ENCODE measurements around the gene GRHL3. TPM values are rescaled to one million over a fixed set of nuclear protein-coding genes. Genes with fewer than 3 reads are reported as not detected.

Gene GRHL3
- total RNA-seq, 1 donor from 2014 or later, result 9.9 TPM

DNA sequence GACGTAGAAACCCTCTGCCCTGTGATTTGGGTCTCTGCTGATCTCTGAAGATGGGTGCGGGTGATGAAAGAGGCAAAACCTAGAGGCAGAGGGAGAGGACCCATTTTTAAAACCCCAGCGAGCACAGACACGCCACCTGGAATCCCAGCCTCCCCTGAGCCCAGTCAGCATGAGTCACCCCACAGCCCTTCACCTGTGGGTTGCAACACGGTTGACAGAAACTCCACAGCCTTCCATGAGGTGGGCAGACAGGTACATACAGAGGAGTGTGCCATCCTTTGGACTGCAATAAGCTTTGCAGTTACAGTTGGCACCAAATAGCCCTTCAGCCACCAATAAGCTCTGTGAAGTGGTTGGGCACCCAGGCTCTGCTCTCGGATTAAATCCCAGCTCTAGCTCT, 2.1 kb upstream of the GRHL3 start:
- TF ChIP-seq, protein P1, sequence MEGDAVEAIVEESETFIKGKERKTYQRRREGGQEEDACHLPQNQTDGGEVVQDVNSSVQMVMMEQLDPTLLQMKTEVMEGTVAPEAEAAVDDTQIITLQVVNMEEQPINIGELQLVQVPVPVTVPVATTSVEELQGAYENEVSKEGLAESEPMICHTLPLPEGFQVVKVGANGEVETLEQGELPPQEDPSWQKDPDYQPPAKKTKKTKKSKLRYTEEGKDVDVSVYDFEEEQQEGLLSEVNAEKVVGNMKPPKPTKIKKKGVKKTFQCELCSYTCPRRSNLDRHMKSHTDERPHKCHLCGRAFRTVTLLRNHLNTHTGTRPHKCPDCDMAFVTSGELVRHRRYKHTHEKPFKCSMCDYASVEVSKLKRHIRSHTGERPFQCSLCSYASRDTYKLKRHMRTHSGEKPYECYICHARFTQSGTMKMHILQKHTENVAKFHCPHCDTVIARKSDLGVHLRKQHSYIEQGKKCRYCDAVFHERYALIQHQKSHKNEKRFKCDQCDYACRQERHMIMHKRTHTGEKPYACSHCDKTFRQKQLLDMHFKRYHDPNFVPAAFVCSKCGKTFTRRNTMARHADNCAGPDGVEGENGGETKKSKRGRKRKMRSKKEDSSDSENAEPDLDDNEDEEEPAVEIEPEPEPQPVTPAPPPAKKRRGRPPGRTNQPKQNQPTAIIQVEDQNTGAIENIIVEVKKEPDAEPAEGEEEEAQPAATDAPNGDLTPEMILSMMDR (conservative IDR thresholded peaks at IDR 0.05; ENCODE audit: low read depth, low read length), result no peak
- no peak for DNase-seq (ENCODE audit: low read depth)
- no peak overlapping the region for H3K4me3 ChIP-seq (ENCODE audit: low read depth, low read length)

DNA sequence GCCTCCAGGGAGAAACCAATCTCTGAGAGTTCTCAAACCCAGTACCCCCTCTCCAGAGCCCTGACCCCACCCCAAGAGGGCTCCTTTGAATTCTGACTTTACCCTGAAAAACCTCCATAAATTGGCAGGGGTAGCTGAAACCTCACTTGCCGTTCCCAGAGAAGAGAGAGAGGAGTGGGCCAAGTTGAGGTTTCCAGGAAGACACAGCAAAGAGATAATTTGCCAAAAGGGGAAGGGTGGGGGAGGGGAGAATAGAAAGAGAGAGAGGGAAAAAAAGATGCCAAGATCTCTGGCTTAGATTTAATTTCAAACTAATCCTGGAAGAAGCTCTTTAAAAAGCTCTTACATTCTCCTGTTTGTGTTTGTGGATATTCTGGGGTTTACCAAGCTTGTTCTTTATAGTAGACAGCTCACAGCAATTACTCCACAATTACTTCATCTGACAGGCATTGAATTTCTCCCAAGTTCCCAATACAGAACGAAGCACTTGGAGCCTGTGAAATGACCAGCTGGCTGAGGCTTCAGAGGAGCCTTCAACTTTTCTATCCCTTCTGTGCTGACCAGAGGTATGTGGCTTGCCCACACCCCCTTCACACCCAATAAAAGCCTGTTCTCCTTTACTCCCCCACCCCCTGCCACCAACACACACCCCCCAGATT, 1.1 kb upstream of the GRHL3 start:
- TF ChIP-seq, protein P1 (conservative IDR thresholded peaks at IDR 0.05; ENCODE audit: low read depth, low read length), result no peak
- no peak for DNase-seq (ENCODE audit: low read depth)
- no peak overlapping the region for H3K4me3 ChIP-seq (ENCODE audit: low read depth, low read length)

DNA sequence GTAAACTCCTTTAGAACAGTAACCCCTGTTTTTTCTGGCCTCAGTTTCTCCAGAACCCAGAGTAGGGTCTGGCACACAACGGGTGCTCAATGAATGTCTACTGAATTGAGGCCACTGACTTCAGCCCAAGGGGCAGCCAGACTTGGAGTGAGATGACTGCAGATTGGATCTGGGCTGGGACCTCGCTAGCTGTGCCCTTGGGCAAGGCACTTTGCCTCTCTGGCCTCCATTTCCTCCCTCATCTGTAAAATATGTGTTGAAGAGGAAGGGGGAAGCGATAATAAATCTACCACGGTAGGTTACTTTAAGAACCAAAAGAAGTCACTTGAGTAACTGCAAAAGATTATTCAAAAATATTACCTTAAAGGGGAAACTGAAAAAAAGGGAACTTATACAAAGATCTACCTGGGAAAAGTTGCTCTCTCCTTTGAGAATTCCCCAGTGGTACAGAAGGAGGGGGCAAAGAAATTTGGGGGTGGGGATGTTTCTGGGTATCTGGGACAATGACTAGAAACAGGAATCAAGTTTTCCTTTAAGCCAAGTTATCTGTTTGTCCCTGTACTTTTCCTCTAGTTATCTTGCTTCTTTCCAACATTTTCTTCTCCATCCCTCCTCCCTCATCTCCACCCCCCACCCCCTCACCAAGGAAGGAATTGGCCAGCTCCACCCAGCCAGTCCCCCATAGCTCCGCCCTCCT, 394 bp upstream of the GRHL3 start:
- H3K4me3 ChIP-seq (ENCODE audit: low read depth, low read length), result peak overlapping the region; percentile 41
- DNase-seq (ENCODE audit: low read depth), result no peak
- TF ChIP-seq, protein P1 (conservative IDR thresholded peaks at IDR 0.05; ENCODE audit: low read depth, low read length), result no peak

DNA sequence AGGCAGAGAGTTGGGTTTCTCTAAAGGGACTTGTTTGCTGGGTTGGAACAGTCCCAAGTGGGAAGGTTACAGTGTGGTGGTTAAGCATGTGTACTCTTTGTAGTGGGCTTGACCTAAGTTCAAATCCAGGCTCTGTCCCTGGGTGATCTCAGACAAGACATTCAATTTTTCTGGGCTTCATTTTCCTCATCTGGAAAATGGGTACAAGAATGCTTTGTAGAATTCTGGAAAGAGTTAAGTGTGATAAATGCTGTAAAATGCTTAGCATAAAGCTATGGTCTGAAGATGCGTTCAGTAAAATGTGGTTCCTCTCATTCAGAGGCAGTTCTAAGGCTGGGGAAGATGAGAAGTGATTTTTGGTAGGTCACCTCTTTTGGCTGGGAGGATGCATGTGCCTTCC, 805 bp downstream of the GRHL3 start:
- DNase-seq (ENCODE audit: low read depth), result no peak
- TF ChIP-seq, protein P1 (conservative IDR thresholded peaks at IDR 0.05; ENCODE audit: low read depth, low read length), result no peak
- H3K4me3 ChIP-seq (ENCODE audit: low read depth, low read length), result peak overlapping the region; percentile 41

DNA sequence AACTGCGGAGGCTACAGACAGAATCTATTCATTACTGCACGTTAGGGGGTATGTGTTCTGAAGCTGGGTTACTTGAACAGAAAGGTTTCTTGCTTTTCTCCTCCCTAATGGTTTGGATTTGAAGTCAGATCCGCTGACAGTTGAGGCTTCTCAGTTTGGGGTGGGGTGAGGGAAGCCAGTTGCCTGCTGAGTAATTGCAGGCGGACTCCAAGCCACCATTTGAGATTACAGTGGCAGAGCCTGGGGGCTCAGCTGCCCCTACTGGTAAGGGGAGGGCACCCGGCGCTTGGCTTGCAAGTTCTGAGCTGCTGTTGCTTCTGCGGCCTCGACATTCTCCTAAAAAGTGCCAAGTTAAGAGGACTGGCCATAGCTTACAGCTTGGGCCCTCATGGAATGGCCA, 2.0 kb downstream of the GRHL3 start:
- no peak for DNase-seq (ENCODE audit: low read depth)
- TF ChIP-seq, protein P1 (conservative IDR thresholded peaks at IDR 0.05; ENCODE audit: low read depth, low read length), result no peak
- H3K4me3 ChIP-seq (ENCODE audit: low read depth, low read length), result peak overlapping the region; percentile 58

DNA sequence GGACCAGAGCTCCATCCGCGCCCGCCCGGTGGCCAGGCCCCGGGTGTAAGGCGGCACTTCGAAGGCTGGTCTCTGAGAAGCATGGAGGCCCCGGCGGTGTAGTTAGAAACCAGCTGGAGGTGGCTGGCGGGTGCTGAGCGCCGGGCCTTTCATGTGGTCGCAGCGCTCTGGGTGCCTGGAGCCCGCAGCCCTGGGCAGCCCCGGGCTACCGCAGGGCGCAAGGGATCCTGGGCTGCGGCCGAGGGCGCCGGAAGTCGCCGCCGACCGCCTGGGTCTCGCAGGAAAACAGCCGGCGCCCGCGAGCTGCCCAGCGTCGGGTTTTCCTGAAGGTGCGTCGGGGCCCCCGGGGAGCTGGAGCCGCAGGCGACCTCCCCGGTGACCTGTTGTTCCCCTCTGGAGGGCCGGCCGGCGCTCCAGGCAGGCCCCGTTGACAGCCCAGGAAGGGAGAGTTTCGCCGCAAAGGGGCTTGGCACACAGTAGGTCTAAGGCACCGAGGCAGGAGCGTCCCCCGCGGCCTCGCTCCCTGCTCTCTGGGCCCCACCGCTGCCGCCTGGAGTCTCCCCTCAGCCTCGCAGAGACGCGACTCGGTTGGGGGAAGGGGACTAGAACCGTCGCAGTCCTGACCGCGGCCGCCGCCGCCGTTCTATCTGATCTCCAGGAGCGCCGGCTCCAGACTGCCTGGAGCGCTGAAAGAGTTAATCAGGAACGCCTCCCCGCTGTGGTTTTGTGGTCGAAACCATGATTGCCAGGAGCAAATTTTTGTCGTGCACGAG, 2.7 kb downstream of the GRHL3 start:
- TF ChIP-seq, protein P1 (conservative IDR thresholded peaks at IDR 0.05; ENCODE audit: low read depth, low read length), result no peak
- no peak for DNase-seq (ENCODE audit: low read depth)
- H3K4me3 ChIP-seq (ENCODE audit: low read depth, low read length), result peak overlapping the region; percentile 58

Measured in epithelial cell of proximal tubule (primary cell).